Activated CD8-positive, alpha-beta memory T cell treated with anti-CD3 and anti-CD28 coated beads for 36 hours (primary cell): ENCODE data around the gene SDHC. TPM values are rescaled to one million over a fixed set of nuclear protein-coding genes. Genes with fewer than 3 reads are reported as not detected.
"Not testable (repeated sequence)": the region's sequence is repeated elsewhere in the genome, so short reads cannot be mapped to it uniquely, and the experiment has no call there.

Source experiments
- CTCF ChIA-PET: fragments of 350-600 bp; sonication (Branson Sonifier 250); formaldehyde crosslinking; loops from one replicate; lab custom pipeline; 2021; ENCODE audit warnings: antibody characterized with exemption; lab: Charles Lee
- POLR2A ChIA-PET: fragments of 350-600 bp; sonication (Branson Sonifier 250); formaldehyde crosslinking; loops from one replicate; lab custom pipeline; 2021; ENCODE audit warnings: antibody characterized with exemption; lab: Charles Lee
- total RNA-seq, 2 experiments: library from RNA; stranded (reverse); gene quantifications; one replicate each; pipeline ENCODE4 v1.2.3, GENCODE V29; 2021

Gene SDHC
- total RNA-seq, 2 experiments from 2014 or later: 211 to 218 TPM

DNA sequence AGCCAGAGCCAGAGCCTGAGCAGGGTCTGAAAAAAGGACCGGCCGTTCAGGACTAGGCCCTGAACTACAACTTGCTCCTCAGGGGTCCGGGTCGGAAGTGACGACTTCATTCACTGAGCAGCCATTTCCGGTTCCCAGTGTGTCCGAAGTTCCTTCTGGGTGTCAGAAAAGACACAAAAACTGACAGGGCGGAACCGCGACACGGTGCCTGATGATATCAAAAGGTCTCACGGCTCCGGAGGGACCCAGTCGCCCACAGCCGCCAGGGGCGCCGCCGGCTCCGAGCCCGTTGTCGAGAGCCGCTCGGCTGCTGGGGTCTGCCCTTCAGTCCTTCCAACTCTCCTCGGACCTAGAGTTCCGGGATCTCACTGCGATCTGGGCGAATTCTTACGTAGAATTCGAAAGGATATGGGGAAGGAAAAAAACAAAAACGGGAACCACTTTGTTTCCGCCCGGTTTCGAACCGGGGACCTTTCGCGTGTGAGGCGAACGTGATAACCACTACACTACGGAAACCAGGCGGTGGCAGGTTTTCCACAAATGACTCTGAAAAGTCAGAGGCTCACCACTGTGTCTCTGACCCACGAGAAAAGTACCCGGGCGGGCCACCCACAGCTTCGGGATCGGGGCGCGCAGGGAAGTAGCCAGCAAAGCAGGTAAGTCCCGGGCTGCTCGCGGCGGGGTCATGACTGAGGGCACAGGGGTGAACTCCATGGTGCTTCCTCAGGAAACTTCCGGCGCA lies 85.2 kb downstream of the SDHC start:
- ChIA-PET POLR2A (interaction anchor here (1.5 kb wide), 1 partner anchor 10 kb away, joined by 7 read pairs; no protein-coding TSS in a partner anchor), CTCF (interaction anchor here (1.1 to 2.0 kb wide), 6 partner anchors 9 to 327 kb away, joined by 3 to 11 read pairs (median 5); no protein-coding TSS in a partner anchor)

- ChIA-PET POLR2A (no interaction called here), CTCF (no interaction called here)
These were observed 88.3 kb downstream of the SDHC start for GRCh38 chr1:161402446-161402845.

GRCh38 chr1:161404051-161404597 lies 89.9 kb downstream of the SDHC start:
- CTCF ChIA-PET: interaction anchor here (0.6 kb wide), 1 partner anchor 334 kb away, joined by 3 read pairs; no protein-coding TSS in a partner anchor
- POLR2A ChIA-PET: interaction anchor here (0.6 kb wide), 1 partner anchor 117 kb away, joined by 4 read pairs; no protein-coding TSS in a partner anchor

DNA sequence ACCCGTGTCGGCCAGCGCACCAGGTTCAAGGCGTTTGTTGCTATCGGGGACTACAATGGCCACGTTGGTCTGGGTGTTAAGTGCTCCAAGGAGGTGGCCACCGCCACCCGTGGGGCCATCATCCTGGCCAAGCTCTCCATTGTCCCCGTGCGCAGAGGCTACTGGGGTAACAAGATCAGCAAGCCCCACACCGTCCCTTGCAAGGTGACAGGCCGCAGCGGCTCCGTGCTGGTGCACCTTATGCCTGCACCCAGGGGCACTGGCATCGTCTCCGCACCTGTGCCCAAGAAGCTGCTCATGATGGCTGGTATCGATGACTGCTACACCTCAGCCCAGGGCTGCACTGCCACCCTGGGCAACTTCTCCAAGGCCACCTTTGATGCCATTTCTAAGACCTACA lies 92.4 kb downstream of the SDHC start:
- CTCF ChIA-PET: not testable (repeated sequence)

GRCh38 chr1:161407451-161407985 lies 93.3 kb downstream of the SDHC start:
- POLR2A ChIA-PET: no interaction called here
- CTCF ChIA-PET: interaction anchor here (1.7 to 3.1 kb wide), 2 partner anchors 7 to 32 kb away, joined by 7 to 16 read pairs; no protein-coding TSS in a partner anchor

More for the DNA sequence above, 92.4 kb downstream of the SDHC start:
- POLR2A ChIA-PET: not testable (repeated sequence)

DNA sequence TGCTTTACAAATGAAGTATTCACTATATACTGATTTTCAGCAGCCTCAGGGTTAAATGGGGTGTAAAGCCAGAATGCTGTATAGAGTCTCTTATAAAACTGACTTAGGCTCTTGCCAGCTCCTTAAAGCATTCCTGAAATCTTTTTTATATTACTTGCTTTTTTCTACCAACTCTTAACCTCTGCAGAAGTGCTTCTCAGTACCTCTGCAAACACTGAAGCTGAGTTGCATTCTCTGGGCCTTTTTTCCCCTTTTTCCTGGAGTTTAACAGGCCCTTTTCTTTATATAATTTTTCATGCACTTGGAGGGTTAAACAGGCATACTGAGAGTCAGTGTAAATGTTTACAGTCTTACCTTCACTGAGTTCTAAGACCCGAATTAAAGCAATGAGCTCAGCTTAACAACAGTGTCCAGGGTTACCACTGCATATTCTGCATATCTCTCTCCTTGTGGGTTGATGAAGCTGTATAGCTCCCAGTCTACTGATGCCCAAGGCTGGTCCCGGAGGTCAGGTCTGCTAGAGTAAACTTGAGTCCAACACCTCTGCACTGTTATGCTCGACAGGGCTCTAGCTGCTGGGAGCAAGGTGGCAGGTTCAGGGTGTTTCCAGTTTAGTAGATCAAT lies 94.4 kb downstream of the SDHC start:
- ChIA-PET POLR2A (interaction anchor here (1.3 kb wide), 1 partner anchor 9 kb away, joined by 7 read pairs; no protein-coding TSS in a partner anchor), CTCF (interaction anchor here (1.7 to 3.1 kb wide), 2 partner anchors 8 to 31 kb away, joined by 7 to 16 read pairs; no protein-coding TSS in a partner anchor)

DNA sequence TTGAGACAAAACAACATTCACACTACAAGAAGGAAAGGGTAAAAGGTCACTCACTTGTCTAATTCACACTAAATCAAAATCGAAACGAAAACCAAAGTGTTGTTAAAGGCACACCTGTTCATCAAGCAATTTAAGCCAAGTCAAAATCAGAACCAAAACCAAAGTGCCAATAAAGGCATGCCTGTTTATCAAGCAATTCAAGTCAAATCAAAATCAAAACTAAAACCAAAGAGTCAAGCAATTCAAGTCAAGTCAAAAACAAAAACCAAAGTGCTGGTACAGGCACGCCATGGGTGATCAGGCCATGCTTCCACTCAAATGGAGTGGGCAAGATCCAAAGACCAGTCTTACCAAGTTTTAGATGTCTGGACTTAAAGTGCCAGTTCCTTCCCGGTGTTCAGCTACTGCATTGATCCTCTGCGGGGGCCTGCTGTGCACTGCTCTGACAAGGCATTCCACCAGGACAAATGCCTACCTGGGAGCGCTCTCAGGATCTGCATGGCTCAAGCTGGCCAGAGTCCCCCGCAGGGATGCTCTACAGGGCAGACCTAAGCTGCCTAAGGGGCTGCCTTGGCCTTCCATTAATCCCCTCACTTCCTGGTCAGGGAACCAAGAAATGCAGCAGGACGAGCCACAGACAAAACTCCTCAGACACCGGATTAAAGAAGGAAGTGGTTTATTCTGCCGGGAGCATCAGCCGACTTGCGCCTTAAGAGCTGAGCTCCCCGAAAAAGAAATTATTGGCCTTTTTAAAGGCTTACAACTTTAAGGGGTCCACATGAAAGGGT lies 95.9 kb downstream of the SDHC start:
- CTCF ChIA-PET: interaction anchor here (3.1 kb wide), 1 partner anchor 30 kb away, joined by 16 read pairs; no protein-coding TSS in a partner anchor
- POLR2A ChIA-PET: not testable (repeated sequence)

DNA sequence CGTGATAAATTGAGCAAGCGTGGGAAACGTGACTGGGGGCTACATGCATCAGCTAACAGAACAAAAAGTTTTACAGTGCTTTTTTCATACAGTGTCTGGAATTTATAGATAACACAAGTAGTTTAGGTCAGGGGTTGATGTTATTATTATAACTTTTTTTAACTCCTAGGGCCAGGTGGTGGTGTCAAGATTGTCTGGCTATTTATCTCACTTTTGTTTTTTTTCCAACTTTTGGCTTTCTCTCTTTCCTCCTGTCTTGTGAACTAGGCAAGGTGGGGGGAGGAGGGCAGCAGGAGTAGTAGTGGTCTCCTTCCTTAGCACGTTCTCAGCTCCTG lies 96.4 kb downstream of the SDHC start:
- POLR2A ChIA-PET: not testable (repeated sequence)

More for the DNA sequence above, 96.4 kb downstream of the SDHC start:
- CTCF ChIA-PET: interaction anchor here (3.1 kb wide), 1 partner anchor 29 kb away, joined by 16 read pairs; no protein-coding TSS in a partner anchor

Other genes with a start within 250 kb of the SDHC start
- gene ARHGAP30, start 244.5 kb upstream of the SDHC start, total RNA-seq: 100 to 1,000 TPM; 149 TPM
- under 1 TPM in 1 of 2 experiments, not detected in 1; 0.08 TPM for gene NECTIN4, start 224.8 kb upstream of the SDHC start, total RNA-seq
- under 1 TPM; 0.38 to 0.53 TPM for gene KLHDC9, start 216.0 kb upstream of the SDHC start, total RNA-seq
- 100 to 1,000 TPM; 148 to 159 TPM for gene PFDN2, start 196.3 kb upstream of the SDHC start, total RNA-seq
- gene NIT1, start 196.3 kb upstream of the SDHC start, total RNA-seq: 10 to 100 TPM; 38.6 to 40.3 TPM
- 10 to 100 TPM; 42.4 to 42.7 TPM for gene DEDD, start 181.7 kb upstream of the SDHC start, total RNA-seq
- gene UFC1, start 160.4 kb upstream of the SDHC start, total RNA-seq: 10 to 100 TPM; 99.0 to 99.9 TPM
- gene USP21, start 154.9 kb upstream of the SDHC start, total RNA-seq: 10 to 100 TPM; 23.4 to 25.3 TPM
- gene PPOX, start 148.0 kb upstream of the SDHC start, total RNA-seq: 10 to 100 TPM; 23.1 to 24.1 TPM
- gene B4GALT3, start 136.9 kb upstream of the SDHC start, total RNA-seq: 10 to 100 TPM; 56.4 to 58.9 TPM
- gene ADAMTS4, start 115.3 kb upstream of the SDHC start, total RNA-seq: under 1 TPM; 0.27 to 0.69 TPM
- 10 to 100 TPM; 87.3 to 88.8 TPM for gene NDUFS2, start 112.0 kb upstream of the SDHC start, total RNA-seq
- gene FCER1G, start 99.1 kb upstream of the SDHC start, total RNA-seq: 1 to 10 TPM in 1 of 2 experiments, under 1 TPM in 1; 0.95 to 1.1 TPM
- gene APOA2, start 90.8 kb upstream of the SDHC start, total RNA-seq: not detected
- gene TOMM40L, start 88.3 kb upstream of the SDHC start, total RNA-seq: 10 to 100 TPM; 23.7 to 25.1 TPM
- not detected for gene NR1I3, start 76.2 kb upstream of the SDHC start, total RNA-seq
- under 1 TPM in 1 of 2 experiments, not detected in 1; 0.13 TPM for gene PCP4L1, start 55.6 kb upstream of the SDHC start, total RNA-seq
- gene MPZ, start 4.4 kb upstream of the SDHC start, total RNA-seq: 1 to 10 TPM; 2.3 to 2.6 TPM
- not detected for gene CFAP126, start 53.5 kb downstream of the SDHC start, total RNA-seq
- not detected for gene FCGR2A, start 191.1 kb downstream of the SDHC start, total RNA-seq
- under 1 TPM; 0.75 to 0.95 TPM for gene HSPA6, start 210.2 kb downstream of the SDHC start, total RNA-seq
- gene FCGR3A, start 235.4 kb downstream of the SDHC start, total RNA-seq: not detected